A549 (cell line): ENCODE data around the gene SELENOK. TPM values are rescaled to one million over a fixed set of nuclear protein-coding genes. Genes with fewer than 3 reads are reported as not detected.

Experiments used
- ATAC-seq, 2 experiments: fragments of 200-7000 bp in 1 of 2; fragments of >200 bp in 1 of 2; cut with Nextera tagmentation in 1 of 2; cut with Tn5 transposase in 1 of 2; 3 replicates each; pipeline versions ENCODE4 v1.8.0 to v1.9.1; 2018 to 2020; ENCODE audit warnings: mild to moderate bottlenecking in 1 of 2, moderate library complexity in 1 of 2
- CTCF ChIA-PET: fragments of 300-600 bp; sonication (Branson Sonifier 250); formaldehyde crosslinking; extraction: SDS; loops from one replicate; lab custom pipeline; 2021; ENCODE audit warnings: antibody characterized with exemption, inconsistent platforms; lab: Yijun Ruan, JAX
- POLR2A ChIA-PET: fragments of 350-600 bp; formaldehyde crosslinking; extraction: SDS; loops from one replicate; lab custom pipeline; 2021; ENCODE audit warnings: antibody characterized with exemption, inconsistent platforms; lab: Yijun Ruan, JAX
- DNase-seq, 2 experiments: peaks; one replicate each; pipeline versions ENCODE4 v3.0.0 to v3.0.0-alpha.2; 2011 to 2016; ENCODE audit warnings: low read depth in 1 of 2, low spot score in 1 of 2
- FAIRE-seq: peaks from 2 replicates; lab custom pipeline; 2011; peaks lifted over from hg19 to GRCh38; lab: Jason Lieb, UNC
- H3K27ac ChIP-seq, 2 experiments: fragments of >200 bp; sonication (Bioruptor Twin); formaldehyde crosslinking; 3 replicates each; pipeline ENCODE4 v1.5.1; 2016 to 2017
- H3K4me1 ChIP-seq: fragments of >200 bp; sonication (Bioruptor Twin); formaldehyde crosslinking; 3 replicates; pipeline ENCODE4 v1.6.1; 2016
- H3K4me2 ChIP-seq: fragments of >200 bp; sonication (Bioruptor Twin); formaldehyde crosslinking; 3 replicates; pipeline ENCODE4 v1.6.1; 2016
- H3K4me3 ChIP-seq: fragments of >200 bp; sonication (Bioruptor Twin); formaldehyde crosslinking; 3 replicates; pipeline ENCODE4 v1.5.1; 2016
- H3K9me3 ChIP-seq: fragments of >200 bp; sonication (Bioruptor Twin); formaldehyde crosslinking; 3 replicates; pipeline ENCODE4 v1.6.1; 2016
- CBX8 ChIP-seq: fragments of 200-600 bp; sonication (generic); IDR thresholded peaks from 2 replicates; pipeline ENCODE4 v1.6.1; 2016
- CHD2 ChIP-seq: fragments of 150-350 bp; IDR thresholded peaks from 2 replicates; pipeline ENCODE4 v1.6.1; 2014; ENCODE audit warnings: low read length; ENCODE audit not compliant: partially characterized antibody
- EHF ChIP-seq: fragments of 250-450 bp; sonication (Bioruptor Pico); IDR thresholded peaks from 2 replicates; pipeline ENCODE4 v1.5.0; 2020; ENCODE audit warnings: mild to moderate bottlenecking
- EHMT2 ChIP-seq: fragments of 200-600 bp; sonication (generic); IDR thresholded peaks from 2 replicates; pipeline ENCODE4 v1.6.1; 2016; ENCODE audit warnings: antibody characterized with exemption, low read depth, mild to moderate bottlenecking, moderate library complexity
- EP300 ChIP-seq, 2 experiments: fragments of >200 bp; sonication (Bioruptor Twin); formaldehyde crosslinking; IDR thresholded peaks; 2 replicates in 1 of 2; 3 replicates in 1 of 2; pipeline ENCODE4 v1.6.1; 2016 to 2017
- GATA3 ChIP-seq: IDR thresholded peaks from 2 replicates; pipeline ENCODE4 v1.6.1; 2012; ENCODE audit warnings: borderline replicate concordance
- HEYL ChIP-seq: fragments of 250-450 bp; sonication (Bioruptor Pico); IDR thresholded peaks from 2 replicates; pipeline ENCODE4 v1.8.0; 2021; ENCODE audit warnings: mild to moderate bottlenecking, moderate library complexity
- HMGXB4 ChIP-seq: fragments of 250-450 bp; sonication (Bioruptor Pico); IDR thresholded peaks from 2 replicates; pipeline ENCODE4 v1.5.0; 2021; ENCODE audit warnings: mild to moderate bottlenecking, moderate library complexity, borderline replicate concordance
- HOXB13 ChIP-seq: fragments of 250-450 bp; sonication (Bioruptor Pico); IDR thresholded peaks from 2 replicates; pipeline ENCODE4 v1.5.0; 2020; ENCODE audit warnings: low read depth, mild to moderate bottlenecking, moderate library complexity
- HOXB5 ChIP-seq: fragments of 250-450 bp; sonication (Bioruptor Pico); IDR thresholded peaks from 2 replicates; pipeline ENCODE4 v1.5.0; 2020; ENCODE audit warnings: mild to moderate bottlenecking, moderate library complexity
- JUNB ChIP-seq: fragments of >200 bp; sonication (Bioruptor Twin); formaldehyde crosslinking; IDR thresholded peaks from 2 replicates; pipeline ENCODE4 v1.6.1; 2016
- MYC ChIP-seq: IDR thresholded peaks from 2 replicates; pipeline ENCODE4 v1.6.1; 2012; ENCODE audit warnings: mild to moderate bottlenecking, inconsistent platforms, low read length, improper control_type of control experiment, borderline replicate concordance
- NFE2L2 ChIP-seq: fragments of 150-350 bp; conservative IDR thresholded peaks from 2 replicates; pipeline ENCODE4 v1.6.1; 2014; ENCODE audit warnings: low read length
- NPAS2 ChIP-seq: fragments of 250-450 bp; sonication (Bioruptor Pico); IDR thresholded peaks from 2 replicates; pipeline ENCODE4 v1.8.0; 2022; ENCODE audit warnings: mild to moderate bottlenecking, moderate library complexity, borderline replicate concordance
- RAD21 ChIP-seq, 2 experiments: fragments of >200 bp in 1 of 2; sonication (Bioruptor Twin) in 1 of 2; formaldehyde crosslinking in 1 of 2; IDR thresholded peaks in 1 of 2; conservative IDR thresholded peaks in 1 of 2; 2 replicates in 1 of 2; 3 replicates in 1 of 2; pipeline ENCODE4 v1.6.1; 2012 to 2018; ENCODE audit warnings: inconsistent platforms in 1 of 2
- RARB ChIP-seq: fragments of 250-450 bp; sonication (Bioruptor Pico); IDR thresholded peaks from 2 replicates; pipeline ENCODE4 v1.8.0; 2021; ENCODE audit warnings: mild to moderate bottlenecking, moderate library complexity
- RFX5 ChIP-seq: fragments of 450-650 bp; IDR thresholded peaks from 2 replicates; pipeline ENCODE4 v1.7.1; 2014; ENCODE audit warnings: antibody characterized with exemption, mild to moderate bottlenecking, moderate library complexity
- TFCP2L1 ChIP-seq: fragments of 250-450 bp; sonication (Bioruptor Pico); IDR thresholded peaks from 2 replicates; pipeline ENCODE4 v1.5.0; 2021; ENCODE audit warnings: mild to moderate bottlenecking
- USF2 ChIP-seq: fragments of 450-650 bp; IDR thresholded peaks from 2 replicates; pipeline ENCODE4 v1.6.1; 2014; ENCODE audit warnings: antibody characterized with exemption
- ZC3H11A ChIP-seq: fragments of 450-650 bp; IDR thresholded peaks from 2 replicates; pipeline ENCODE4 v1.6.1; 2014; ENCODE audit warnings: antibody characterized with exemption, mild to moderate bottlenecking
- WGBS: methylation state at CpG from one replicate; pipeline ENCODE4 v1.1.6; 2017; ENCODE audit errors: missing lambda C conversion rate; 5-methylcytosine and 5-hydroxymethylcytosine counted together
- polyA plus RNA-seq, 4 experiments: library from polyadenylated mRNA; depleted of rRNA in 3 of 4; stranded (reverse); fragments of >200 nt; fragmentation: RNase III in 1 of 4; extraction: RNeasy Plus Mini Kit Qiagen cat#74134 plus additional on column Dnase treatment in 1 of 4; gene quantifications; 2 replicates in 3 of 4; 3 replicates in 1 of 4; pipeline ENCODE4 v1.2.3, GENCODE V29; 2011 to 2017
- TF ChIP-seq, protein P1 (sequence below): IDR thresholded peaks from 2 replicates; pipeline ENCODE4 v1.6.1; 2012
- TF ChIP-seq, protein P2 (sequence below): fragments of >200 bp; sonication (Bioruptor Twin); formaldehyde crosslinking; IDR thresholded peaks from 2 replicates; pipeline ENCODE4 v1.6.1; 2016

SELENOK gene
- polyA plus RNA-seq, 2 of the 4 experiments (the other 2 are of a cell fraction), result 44.3 to 54.3 TPM

- no peak for TF ChIP-seq HMGXB4 (CRISPR knock-in tag)
- no peak for TF ChIP-seq USF2
- TF ChIP-seq RFX5, result no peak
- 0 out of 2 replicates have a peak, but pooled peaks have one; percentile 18 for TF ChIP-seq GATA3
- no peak for TF ChIP-seq CHD2
- TF ChIP-seq, protein P1, sequence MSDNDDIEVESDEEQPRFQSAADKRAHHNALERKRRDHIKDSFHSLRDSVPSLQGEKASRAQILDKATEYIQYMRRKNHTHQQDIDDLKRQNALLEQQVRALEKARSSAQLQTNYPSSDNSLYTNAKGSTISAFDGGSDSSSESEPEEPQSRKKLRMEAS, result peak; percentile 77
- no peak for TF ChIP-seq CBX8
- no peak for TF ChIP-seq EHF (CRISPR knock-in tag)
- TF ChIP-seq RARB (CRISPR knock-in tag), result no peak
- TF ChIP-seq NFE2L2, result peak; percentile 35
- TF ChIP-seq EP300 (IDR thresholded peaks at IDR 0.05), result no peak
- TF ChIP-seq JUNB, result no peak
Observed at GRCh38 chr3:53891497-53892285, at the start of gene SELENOK (continued).

DNA sequence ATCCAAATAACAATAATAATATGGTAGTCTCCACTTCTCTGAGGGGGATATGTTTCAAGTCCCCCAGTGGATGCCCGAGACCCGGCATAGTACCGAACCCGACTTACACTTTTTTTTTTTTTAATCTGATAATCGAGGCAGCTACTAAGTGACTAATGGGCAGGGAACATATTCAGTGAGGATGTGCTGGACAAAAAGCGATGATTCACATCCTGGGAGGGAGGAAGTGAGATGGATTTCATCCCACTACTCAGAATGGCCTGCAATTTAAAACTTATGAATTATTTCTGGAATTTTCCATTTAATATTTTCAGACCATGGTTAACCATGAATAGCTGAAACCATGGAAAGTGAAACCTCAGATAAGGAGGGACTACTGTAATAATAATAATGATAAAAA, 49.5 kb upstream of the SELENOK start:
- ATAC-seq (no peak), FAIRE-seq (no peak), DNase-seq (peak in 1 of 2 experiments; percentile 2)
- Histone ChIP-seq H3K4me1 (no peaks in the 10 kb centered on the region), H3K9me3 (peaks cover 3% of the 10 kb centered on the region; the same call in 1 of the 3 replicates), H3K4me2 (no peak overlapping the region), H3K4me3 (no peak overlapping the region), H3K27ac (no peak overlapping the region)
- ChIA-PET POLR2A (no interaction called here), CTCF (no interaction called here)
- TF ChIP-seq RARB (CRISPR knock-in tag) (no peak), EHMT2 (no peak), NPAS2 (CRISPR knock-in tag) (no peak), HEYL (CRISPR knock-in tag) (no peak)
- TF ChIP-seq, protein P2, sequence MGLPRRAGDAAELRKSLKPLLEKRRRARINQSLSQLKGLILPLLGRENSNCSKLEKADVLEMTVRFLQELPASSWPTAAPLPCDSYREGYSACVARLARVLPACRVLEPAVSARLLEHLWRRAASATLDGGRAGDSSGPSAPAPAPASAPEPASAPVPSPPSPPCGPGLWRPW, result no peak
- 30% methylated on average over 6 of the region's 6 CpGs for WGBS

- H3K27ac ChIP-seq, result no peak overlapping the region
- ChIA-PET CTCF (no interaction called here), POLR2A (no interaction called here)
- WGBS, result 21% methylated on average over 1 of the region's 1 CpG
- H3K4me1 ChIP-seq, result no peaks in the 10 kb centered on the region
- H3K4me3 ChIP-seq, result no peak overlapping the region
- H3K4me2 ChIP-seq, result no peak overlapping the region
- DNase-seq, result no peak
- no peak for FAIRE-seq
- no peak for ATAC-seq
- H3K9me3 ChIP-seq, result peaks cover 4% of the 10 kb centered on the region; the same call in 2 of the 3 replicates
- TF ChIP-seq HOXB13 (CRISPR knock-in tag), result no peak
- no peak for TF ChIP-seq TFCP2L1
- TF ChIP-seq ZC3H11A, result no peak
- TF ChIP-seq MYC, result no peak
- TF ChIP-seq RAD21 (conservative IDR thresholded peaks at IDR 0.05 in 1 of 2, IDR thresholded peaks at IDR 0.05 in 1 of 2), result no peak
- TF ChIP-seq NPAS2 (CRISPR knock-in tag), result no peak
- no peak for TF ChIP-seq HOXB5 (CRISPR knock-in tag)
- no peak for TF ChIP-seq HMGXB4 (CRISPR knock-in tag)
Observed at GRCh38 chr3:53940623-53941022, 49.0 kb upstream of the SELENOK start.
